Fibroblast of the aortic adventitia (primary cell): Measurements from ENCODE around the gene CLK2. TPM values are rescaled to one million over a fixed set of nuclear protein-coding genes. Genes with fewer than 3 reads are reported as not detected.

Experiments used
- DNase-seq: peaks from one replicate; pipeline ENCODE4 v3.0.0-alpha.2; 2010; ENCODE audit warnings: low read depth
- H3K4me3 ChIP-seq: 2 replicates; pipeline ENCODE4 v1.5.1; 2011; ENCODE audit warnings: low read depth, mild to moderate bottlenecking, control low read depth, low read length, moderate library complexity
- total RNA-seq: library from RNA; depleted of rRNA; stranded (reverse); fragments of >200 nt; gene quantifications from 2 replicates; pipeline ENCODE4 v1.2.3, GENCODE V29; 2012; ENCODE audit warnings: low replicate concordance
- TF ChIP-seq, protein P1 (sequence below): IDR thresholded peaks from 2 replicates; pipeline ENCODE4 v1.5.1; 2011; ENCODE audit warnings: mild to moderate bottlenecking, low read length, control low read depth, inconsistent platforms; ENCODE audit not compliant: insufficient read depth

CLK2 gene
- total RNA-seq, 1 donor, result 29.7 TPM

DNA sequence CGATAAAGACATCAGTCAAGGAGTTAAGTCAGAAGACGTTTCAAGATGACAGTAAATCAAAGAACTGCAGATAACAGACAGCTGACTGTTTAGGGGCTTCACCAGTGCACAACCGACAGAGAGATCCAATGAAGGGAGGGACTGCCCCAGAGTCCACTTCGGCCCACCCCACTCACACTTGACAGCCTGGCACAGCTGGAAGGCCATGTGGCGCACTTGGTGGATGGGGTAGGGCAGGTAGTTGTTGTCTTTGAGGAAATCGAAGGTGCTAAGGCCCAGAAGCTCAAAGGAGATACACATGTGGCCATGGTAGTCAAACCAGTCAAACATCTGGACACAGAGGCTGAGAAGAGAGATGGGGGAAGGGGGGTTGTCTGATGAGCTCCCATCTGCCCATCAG, 6.8 kb downstream of the CLK2 start:
- no peak overlapping the region for H3K4me3 ChIP-seq
- TF ChIP-seq, protein P1, sequence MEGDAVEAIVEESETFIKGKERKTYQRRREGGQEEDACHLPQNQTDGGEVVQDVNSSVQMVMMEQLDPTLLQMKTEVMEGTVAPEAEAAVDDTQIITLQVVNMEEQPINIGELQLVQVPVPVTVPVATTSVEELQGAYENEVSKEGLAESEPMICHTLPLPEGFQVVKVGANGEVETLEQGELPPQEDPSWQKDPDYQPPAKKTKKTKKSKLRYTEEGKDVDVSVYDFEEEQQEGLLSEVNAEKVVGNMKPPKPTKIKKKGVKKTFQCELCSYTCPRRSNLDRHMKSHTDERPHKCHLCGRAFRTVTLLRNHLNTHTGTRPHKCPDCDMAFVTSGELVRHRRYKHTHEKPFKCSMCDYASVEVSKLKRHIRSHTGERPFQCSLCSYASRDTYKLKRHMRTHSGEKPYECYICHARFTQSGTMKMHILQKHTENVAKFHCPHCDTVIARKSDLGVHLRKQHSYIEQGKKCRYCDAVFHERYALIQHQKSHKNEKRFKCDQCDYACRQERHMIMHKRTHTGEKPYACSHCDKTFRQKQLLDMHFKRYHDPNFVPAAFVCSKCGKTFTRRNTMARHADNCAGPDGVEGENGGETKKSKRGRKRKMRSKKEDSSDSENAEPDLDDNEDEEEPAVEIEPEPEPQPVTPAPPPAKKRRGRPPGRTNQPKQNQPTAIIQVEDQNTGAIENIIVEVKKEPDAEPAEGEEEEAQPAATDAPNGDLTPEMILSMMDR, result no peak
- no peak for DNase-seq

DNA sequence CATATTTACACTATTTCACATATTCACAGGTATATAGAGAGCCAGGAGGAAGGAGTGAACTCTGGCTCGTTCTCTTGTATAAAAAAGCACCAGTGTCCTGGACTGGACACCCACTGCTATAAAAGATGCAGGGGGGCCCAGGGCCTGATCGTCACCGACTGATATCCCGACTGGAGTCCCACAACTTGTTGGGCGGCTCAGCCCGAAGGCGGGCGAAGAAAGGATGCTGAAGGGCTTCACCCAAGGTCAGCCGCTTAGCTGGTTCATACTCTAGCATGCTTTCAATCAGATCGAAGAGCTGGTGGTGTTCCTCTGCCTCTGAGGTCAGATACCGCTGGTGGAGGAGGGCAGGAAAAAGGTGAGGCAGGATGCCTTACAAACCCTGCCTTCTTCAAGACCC, 10.2 kb downstream of the CLK2 start:
- no peak overlapping the region for H3K4me3 ChIP-seq
- TF ChIP-seq, protein P1, result no peak
- DNase-seq, result no peak

DNA sequence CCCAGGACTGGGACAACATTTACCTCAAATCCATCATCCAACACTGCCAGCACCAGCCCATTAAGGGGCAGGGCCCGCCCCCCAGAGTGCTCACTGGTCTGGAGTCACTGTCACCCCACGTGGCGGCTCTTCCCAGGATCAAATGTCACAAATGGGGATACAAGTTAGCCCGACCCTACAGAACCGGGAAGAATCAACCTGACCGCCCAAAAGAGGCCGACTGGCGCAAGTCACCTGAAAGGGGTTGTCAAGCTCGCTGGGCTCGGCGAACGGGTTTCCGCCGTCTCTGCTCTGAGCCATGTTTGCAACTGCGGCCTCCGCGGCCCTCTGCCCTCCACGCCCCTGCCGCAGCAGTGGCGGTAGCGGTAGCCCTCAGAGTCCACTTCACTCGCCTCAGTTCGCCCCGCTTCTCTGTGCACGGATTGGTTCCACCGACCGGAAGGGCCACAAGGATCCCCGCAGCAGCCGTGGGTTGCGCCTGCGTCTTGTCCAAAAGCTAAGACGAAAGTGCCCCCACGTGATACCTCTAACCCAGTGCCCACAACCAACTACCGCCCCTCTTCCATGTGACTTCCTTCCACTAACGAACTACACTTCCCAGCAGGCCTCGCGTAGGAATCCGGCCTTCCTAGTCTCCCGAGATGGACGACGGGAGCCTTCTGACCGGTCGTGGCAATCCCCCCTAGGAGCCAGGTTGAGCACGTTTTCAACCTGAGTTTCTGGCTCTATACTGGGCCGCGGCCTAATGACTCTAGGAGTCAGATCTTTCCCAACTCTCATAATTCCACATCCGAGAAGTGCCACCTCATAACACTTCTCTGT, 11.2 kb downstream of the CLK2 start, which contains the start of gene SCAMP3:
Gene SCAMP3 (minus strand): TSS at position 509 of the 822 bp plus-strand sequence. CDS start 209 bp downstream, at position 300.
- TF ChIP-seq, protein P1, result no peak
- peak within 1 kb of the TSS; percentile 98 for H3K4me3 ChIP-seq
- peak; percentile 99 for DNase-seq

DNA sequence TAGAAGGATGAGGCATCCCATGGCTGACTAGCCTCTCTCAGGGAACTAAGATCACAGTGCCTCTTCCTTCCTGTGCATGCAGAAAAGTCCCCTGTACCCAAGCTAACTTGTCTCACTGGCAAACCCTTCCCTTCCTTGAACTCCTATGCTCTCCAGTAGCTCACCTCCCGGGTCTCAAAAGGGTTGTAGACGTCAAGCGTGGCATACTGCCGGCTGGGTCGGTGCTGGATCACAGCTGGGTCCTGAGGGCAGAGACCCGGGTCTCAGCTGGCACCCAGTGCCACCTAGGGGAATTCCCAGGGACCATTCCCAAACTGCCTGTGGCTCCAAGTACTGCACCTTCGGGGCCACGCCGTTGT, 11.8 kb downstream of the CLK2 start:
- DNase-seq, result peak; percentile 17
- H3K4me3 ChIP-seq, result peak overlapping the region; percentile 98
- TF ChIP-seq, protein P1, result no peak

DNA sequence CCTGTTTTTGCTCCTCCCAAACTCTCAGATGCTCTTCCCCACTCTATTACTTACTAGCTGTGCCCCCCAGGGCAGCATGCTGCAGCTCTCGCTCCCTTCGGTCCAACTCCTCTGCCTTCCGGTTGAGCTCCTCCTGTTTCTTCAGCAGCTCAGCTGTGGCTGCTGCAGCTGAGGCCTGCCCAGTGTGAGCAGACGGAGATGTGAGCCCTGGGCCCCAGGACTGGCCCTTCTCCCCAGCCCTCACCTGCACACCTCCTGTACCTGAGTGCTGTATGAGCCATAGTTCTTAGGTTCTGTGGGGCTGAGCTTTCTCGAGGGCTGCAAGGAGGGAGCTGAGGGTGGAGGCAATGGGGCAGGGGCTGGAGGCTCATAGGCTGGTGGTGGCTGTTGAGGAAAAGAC, 13.0 kb downstream of the CLK2 start:
- no peak overlapping the region for H3K4me3 ChIP-seq
- TF ChIP-seq, protein P1, result no peak
- DNase-seq, result no peak

DNA sequence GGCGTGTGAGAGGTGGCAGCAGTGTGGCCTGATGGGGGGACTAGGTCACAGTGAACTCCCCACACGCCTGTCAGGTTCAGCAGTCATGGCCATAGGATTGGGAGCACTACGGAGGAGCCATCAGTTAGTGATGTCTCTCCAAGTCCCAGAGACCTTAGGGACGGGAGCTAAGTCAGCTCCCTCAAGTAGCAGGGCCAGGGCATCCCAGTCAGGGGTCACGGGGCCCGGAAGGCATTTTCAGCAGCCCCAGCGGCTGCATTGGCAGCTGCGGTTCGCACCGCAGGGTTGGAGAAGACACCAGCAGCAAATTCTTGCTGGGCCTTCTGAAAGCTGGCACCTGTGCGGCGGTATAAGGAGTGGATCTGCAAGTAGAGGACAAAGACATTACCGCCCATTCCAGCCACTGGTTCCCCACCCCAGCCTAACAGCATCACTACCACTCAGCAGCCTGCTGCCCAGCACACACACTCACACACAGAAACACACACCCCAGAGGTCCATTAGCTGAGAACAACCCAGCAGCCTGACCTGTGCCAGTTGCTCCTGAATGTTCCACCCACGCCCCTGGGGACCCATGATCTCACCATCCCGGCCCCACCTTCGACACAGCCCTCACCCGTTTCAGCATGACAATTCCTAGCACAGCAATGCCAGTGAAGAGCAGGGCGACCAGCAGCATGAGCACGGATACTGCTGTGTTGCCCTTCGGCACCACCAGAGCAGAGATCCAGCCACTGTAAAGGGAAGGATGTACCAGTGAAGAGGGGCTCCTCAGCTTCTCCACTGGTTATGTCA, 17.0 kb downstream of the CLK2 start:
- no peak for DNase-seq
- peak overlapping the region; percentile 44 for H3K4me3 ChIP-seq
- TF ChIP-seq, protein P1, result no peak
